Measurements from ENCODE around the gene MST1.
A peak's percentile ranks its signal among the peaks of the same experiment; 100 is the strongest.

Gene MST1

DNA sequence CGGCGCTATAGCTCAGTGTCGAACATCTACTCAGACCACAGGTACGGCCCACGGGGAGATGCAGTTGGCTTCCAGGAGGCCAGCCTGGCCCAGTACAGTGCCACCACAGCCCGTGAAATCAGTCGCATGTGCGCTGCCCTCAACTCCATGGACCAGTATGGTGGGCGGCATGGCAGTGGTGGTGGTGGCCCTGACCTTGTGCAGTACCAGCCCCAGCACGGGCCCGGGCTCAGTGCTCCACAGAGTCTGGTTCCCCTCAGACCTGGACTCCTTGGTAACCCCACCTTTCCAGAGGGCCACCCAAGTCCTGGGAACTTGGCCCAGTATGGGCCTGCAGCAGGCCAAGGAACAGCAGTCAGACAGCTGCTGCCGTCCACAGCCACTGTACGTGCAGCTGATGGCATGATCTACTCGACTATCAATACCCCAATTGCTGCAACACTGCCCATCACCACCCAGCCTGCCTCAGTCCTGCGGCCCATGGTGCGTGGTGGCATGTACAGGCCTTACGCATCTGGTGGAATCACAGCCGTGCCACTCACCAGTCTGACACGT lies 33.5 kb downstream of the MST1 start:
- DNase-seq (ENCODE audit: low spot score), result no peak

DNA sequence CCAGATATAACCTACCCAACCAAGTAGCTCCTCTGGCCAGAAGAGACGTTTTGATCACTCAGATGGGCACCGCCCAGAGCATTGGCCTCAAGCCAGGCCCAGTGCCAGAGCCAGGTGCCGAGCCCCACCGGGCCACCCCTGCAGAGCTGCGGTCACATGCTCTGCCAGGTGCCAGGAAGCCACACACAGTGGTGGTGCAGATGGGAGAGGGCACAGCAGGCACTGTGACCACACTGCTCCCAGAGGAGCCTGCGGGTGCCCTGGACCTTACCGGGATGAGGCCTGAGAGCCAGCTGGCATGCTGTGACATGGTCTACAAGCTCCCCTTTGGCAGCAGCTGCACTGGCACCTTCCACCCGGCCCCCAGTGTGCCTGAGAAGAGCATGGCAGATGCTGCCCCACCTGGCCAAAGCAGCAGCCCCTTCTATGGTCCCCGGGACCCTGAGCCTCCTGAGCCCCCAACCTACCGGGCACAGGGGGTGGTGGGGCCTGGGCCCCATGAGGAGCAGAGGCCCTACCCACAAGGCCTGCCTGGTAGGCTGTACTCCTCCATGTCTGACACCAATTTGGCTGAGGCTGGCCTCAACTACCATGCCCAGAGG lies 34.2 kb downstream of the MST1 start:
- DNase-seq (ENCODE audit: low spot score), result no peak

DNA sequence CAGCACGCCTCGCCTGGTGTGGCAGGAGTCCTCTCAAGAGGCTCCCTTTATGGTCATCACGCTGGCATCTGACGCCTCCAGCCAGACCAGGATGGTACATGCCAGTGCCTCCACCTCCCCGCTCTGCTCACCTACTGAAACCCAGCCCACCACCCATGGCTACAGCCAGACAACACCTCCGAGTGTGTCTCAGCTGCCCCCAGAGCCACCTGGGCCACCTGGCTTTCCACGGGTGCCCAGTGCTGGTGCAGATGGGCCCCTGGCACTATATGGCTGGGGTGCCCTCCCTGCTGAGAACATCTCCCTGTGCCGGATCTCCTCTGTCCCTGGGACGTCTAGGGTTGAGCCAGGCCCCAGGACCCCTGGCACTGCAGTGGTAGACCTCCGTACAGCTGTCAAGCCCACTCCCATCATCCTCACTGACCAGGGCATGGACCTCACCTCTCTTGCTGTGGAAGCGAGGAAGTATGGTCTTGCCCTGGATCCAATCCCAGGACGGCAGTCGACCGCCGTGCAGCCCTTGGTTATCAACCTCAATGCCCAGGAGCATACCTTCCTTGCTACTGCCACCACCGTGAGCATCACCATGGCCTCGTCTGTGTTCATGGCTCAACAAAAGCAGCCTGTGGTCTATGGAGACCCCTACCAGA lies 35.0 kb downstream of the MST1 start:
- no peak for DNase-seq (ENCODE audit: low spot score)

DNA sequence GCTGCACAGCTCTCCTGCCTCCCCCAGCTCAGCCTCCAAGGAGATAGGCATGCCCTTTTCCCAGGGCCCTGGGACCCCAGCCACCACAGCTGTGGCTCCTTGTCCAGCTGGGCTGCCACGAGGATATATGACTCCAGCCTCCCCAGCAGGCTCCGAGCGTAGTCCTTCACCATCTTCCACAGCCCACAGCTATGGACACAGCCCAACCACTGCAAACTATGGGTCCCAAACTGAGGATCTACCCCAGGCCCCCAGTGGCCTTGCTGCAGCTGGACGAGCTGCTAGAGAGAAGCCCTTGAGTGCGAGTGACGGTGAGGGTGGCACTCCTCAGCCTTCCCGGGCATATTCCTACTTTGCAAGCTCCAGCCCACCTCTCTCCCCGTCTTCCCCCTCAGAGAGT lies 35.7 kb downstream of the MST1 start:
- DNase-seq (ENCODE audit: low spot score), result no peak

DNA sequence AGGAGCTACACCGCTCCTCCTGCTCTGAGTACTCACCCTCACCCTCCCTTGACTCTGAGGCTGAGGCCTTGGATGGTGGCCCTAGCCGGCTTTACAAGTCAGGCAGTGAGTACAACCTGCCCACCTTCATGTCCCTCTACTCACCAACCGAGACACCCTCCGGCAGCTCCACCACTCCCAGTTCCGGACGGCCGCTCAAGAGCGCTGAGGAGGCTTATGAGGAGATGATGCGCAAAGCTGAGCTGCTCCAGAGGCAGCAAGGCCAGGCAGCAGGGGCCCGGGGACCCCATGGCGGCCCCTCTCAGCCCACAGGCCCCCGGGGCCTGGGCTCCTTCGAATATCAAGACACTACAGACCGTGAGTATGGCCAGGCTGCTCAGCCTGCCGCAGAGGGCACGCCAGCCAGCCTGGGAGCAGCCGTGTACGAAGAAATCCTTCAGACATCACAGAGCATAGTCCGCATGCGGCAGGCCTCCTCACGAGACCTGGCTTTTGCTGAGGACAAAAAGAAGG lies 36.3 kb downstream of the MST1 start:
- no peak for DNase-seq (ENCODE audit: low spot score)

DNA sequence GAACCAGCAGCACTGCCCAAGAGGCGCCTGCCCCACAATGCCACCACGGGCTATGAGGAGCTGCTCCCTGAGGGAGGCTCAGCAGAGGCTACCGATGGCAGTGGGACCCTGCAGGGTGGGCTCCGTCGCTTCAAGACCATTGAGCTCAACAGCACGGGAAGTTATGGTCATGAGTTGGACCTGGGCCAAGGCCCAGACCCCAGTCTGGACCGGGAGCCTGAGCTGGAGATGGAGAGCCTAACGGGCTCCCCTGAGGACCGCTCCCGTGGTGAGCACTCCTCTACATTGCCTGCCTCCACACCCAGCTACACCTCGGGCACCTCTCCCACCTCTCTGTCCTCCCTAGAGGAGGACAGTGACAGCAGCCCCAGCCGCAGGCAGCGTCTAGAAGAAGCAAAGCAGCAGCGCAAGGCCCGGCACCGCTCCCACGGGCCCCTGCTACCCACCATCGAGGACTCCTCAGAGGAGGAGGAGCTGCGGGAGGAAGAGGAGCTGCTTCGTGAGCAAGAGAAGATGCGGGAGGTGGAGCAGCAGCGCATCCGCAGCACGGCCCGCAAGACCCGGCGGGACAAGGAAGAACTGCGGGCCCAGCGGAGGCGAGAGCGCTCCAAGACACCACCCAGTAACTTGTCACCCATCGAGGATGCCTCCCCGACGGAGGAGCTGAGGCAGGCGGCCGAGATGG lies 36.9 kb downstream of the MST1 start:
- no peak for DNase-seq (ENCODE audit: low spot score)

DNA sequence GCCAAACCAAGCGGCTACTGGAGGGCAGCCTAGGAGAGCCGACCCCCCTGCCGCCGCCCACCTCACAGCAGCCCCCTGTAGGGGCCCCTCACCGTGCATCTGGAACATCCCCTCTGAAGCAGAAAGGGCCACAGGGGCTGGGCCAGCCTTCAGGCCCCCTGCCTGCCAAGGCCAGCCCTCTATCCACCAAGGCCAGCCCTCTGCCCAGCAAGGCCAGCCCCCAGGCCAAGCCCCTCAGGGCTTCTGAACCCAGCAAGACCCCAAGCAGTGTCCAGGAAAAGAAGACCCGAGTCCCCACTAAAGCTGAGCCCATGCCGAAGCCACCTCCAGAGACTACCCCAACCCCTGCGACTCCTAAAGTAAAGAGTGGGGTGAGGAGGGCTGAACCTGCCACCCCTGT lies 38.6 kb downstream of the MST1 start:
- no peak for DNase-seq (ENCODE audit: low spot score)

DNA sequence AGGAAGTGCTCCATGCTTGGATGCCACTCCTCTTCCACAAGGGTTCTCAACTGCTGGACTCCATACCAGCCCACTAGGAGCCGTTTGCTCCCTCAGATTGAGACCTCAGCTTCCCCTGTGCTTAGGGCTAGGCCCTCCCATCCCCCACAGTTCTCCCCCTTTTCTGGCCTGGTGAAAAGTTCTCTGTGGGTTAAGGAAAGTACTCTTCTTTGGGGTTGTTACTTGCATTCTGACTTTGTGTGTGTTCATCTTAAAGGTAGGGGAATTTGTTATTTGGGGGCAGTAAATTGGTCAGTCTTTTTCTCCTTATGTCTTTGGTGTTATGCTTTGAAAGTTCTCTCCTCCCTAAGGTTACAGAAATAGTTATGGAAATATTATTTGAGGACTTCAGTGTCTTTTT lies 39.1 kb downstream of the MST1 start:
- DNase-seq (ENCODE audit: low spot score), result no peak

DNA sequence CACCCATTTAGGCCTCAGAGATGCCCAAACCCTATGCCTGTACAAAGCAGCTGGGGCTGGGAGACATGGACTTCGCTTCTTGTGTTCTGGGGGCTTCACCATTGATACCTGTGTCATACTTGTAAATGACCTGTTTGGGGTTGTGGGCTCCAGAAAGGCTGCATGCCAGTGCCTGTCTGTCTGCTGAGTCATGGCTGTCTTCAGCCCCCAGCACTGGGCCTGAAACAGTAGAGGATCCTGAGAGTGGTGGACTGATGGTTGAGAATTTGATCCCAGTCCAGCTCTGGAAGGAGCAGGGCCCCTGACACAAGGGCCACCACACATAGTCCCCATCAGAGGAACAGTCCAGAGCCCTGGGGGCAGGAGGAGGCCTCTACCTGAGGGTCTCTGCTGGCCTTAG lies 39.7 kb downstream of the MST1 start:
- DNase-seq (ENCODE audit: low spot score), result no peak

DNA sequence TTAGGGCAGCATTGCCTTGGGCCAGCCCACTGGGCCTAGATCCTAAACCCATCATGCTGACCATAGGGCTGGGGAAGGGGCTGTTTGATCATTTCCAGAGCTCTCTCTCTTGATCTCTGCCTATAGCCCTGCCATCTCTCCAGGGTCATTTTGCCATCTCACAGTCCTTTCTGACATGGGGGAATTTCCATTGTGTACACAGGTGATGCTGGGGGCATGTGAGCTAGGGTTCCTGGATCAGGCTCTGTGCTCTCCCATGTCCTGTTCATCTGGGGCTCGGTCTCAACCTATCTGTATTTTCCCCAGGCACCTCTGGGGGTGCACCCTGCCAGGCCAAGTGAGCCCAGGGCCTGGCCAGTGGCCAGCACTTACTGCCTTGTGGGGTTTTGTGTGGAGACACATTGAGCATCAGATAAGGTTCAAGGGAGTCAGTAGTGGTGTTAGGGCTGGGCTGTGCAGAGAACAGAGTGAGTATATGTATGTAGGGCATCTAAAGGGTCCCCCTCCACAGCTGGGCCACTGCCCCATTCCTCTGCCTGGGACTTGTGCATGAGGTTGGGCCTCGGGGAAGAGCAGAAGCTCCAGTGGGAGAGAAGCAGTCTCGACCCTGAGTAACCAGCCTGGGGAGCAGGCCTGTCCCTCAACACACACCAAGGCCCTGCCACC lies 40.8 kb downstream of the MST1 start:
- DNase-seq (ENCODE audit: low spot score), result no peak

DNA sequence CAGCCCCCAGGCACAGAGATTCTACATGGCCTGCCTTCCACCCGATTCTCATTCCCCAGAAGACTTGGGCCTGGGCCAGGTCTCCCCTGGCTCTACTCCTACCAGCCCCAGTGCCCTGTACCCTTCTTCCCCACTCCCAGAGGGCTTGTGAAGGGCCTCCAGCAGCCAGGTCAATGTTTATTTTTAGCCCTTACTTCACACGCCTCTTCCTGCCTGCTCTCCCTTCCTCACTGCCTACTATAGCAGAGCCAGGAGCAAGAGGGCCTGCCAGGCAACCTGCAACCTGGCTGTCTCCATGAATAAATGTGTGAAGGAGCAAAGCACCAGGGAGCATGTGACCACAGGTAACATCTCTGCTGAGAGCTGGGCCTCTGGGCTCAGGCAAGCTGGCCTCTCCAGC lies 41.5 kb downstream of the MST1 start:
- DNase-seq (ENCODE audit: low spot score), result no peak

DNA sequence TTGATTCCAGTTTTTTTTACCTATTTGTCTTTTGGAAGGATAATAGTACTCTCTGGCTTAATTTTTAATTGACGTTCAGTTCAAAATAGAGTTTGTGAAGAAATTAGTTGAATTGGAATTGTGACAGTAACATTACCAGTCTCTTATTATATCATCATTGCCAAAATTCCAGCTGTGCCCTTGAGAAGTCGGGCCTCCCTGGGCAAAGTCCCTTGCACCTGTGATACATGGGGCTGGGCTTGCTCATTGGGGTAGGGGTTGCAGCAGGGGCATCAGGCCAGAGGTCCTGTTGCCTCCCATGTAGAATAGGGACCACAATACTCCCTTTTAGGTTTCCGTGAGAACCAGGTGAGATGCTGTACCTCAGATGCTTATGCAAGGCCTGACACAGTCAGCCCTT lies 43.0 kb downstream of the MST1 start:
- DNase-seq (ENCODE audit: low spot score), result no peak

DNA sequence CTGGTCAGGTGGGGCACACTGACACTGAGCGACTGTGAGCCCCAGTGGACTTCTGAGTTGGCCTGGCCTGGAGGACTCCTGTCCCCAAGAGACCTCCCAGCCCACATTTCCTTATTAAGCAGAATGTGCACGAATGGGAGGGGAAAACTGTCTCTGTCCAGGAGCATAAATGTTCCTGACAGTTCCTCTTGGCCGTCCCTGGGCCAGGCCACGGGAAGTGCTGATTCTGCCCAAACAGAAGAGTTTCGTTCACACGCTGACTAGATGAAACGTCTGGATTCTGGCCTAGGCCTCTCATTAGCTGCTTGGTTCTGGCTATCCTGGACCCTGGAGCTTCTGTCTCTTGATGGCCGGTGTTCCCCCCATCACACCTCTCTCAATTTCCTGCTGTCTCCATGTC lies 44.6 kb downstream of the MST1 start:
- DNase-seq (ENCODE audit: low spot score), result no peak

DNA sequence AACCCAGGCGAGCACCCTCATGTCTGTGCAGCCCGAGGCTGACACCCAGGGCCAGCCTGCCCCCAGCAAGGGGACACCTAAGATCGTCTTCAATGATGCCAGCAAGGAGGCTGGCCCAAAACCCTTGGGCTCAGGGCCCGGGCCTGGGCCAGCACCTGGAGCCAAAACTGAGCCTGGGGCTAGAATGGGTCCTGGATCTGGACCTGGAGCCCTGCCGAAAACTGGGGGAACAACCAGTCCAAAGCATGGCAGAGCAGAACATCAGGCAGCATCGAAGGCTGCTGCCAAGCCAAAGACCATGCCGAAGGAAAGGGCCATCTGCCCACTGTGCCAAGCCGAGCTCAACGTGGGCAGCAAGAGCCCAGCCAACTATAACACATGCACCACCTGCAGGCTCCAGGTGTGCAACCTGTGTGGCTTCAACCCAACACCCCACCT lies 46.5 kb downstream of the MST1 start:
- no peak for DNase-seq (ENCODE audit: low spot score)

DNA sequence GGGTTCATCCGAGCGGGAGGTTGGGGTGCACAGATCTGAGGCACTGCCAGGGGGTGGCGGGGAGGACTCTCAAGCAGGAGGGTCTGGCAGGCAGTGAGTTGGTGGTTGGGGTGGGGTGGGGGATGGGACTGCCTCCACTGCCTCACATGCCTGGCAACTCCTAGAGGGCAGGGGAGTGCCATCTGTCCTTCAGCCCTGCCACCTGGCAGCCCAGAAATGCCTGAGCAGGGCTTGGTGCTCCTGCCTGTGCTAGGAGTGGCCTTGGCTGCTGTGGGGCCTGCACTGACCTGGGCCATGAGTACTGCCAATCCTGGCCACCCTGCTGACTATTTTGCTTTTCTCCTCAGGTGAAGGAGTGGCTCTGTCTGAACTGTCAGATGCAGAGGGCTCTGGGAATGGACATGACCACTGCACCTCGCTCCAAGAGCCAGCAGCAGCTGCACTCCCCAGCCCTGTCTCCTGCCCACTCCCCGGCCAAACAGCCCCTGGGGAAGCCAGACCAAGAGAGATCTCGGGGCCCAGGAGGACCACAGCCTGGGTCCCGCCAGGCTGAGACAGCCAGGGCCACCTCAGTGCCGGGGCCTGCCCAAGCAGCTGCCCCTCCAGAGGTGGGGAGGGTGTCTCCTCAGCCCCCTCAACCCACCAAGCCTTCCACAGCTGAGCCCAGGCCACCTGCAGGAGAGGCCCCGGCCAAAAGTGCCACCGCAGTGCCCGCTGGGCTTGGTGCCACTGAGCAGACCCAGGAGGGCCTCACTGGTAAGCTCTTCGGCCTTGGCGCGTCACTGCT lies 47.2 kb downstream of the MST1 start:
- no peak for DNase-seq (ENCODE audit: low spot score)

DNA sequence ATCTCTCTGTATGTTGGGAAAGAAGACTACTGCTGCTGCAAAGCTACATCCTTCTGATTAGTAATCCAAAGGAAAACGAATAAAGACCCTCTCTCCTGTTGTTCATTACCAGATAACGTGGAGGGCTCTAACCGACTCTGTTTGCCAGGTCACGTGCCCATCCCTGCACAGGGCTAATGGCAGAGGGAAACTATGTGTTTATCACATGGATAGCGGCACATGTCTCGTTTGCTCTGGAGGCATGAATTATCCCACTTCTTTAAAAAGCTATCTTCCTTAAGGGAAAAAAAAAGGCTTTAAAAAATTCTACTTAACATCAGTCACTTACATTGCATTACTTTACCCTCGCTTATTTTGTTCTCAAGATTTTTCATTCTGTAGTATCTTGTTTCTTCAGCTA lies 48.0 kb downstream of the MST1 start:
- DNase-seq (ENCODE audit: low spot score), result no peak

DNA sequence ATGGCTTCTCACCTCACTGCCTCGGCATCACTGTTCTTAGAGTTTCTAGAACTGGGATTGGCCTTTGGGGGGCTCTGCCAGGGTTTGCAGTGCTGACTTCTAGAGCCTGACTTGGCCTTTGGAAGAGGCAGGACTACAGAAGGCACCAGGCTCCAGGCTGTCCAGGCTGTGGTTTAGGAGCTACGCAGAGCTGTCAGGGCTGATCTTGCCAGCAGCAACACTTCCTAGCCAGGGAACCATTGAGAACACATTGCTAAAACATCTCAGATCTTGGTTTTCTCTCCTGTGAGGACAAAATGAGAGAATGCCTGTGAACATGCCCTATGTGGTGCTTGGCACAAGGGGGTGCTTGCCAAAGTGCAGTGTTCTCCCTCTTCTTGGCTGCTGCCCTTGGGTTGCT lies 49.7 kb downstream of the MST1 start:
- DNase-seq (ENCODE audit: low spot score), result no peak

DNA sequence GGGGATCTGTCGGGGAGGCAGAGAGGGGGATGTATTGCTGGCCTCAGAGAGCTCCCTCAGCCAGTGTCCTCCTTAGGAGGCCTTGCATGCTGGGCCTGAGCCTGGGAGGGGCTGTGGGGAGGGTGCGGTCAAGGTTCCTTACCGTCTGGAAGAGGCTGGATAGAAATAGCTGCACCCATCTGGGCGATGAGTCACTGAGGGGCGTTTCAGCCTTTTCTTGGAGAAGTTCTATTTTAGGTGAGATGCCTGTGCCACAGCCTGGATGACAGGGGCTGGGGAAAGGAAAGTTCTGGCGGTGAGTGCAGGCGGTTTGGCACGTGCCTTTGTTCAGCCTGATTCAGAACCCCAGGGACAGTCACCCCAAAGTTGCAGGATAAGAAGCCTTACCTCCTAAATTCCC lies 50.8 kb downstream of the MST1 start:
- no peak for DNase-seq (ENCODE audit: low spot score)

DNA sequence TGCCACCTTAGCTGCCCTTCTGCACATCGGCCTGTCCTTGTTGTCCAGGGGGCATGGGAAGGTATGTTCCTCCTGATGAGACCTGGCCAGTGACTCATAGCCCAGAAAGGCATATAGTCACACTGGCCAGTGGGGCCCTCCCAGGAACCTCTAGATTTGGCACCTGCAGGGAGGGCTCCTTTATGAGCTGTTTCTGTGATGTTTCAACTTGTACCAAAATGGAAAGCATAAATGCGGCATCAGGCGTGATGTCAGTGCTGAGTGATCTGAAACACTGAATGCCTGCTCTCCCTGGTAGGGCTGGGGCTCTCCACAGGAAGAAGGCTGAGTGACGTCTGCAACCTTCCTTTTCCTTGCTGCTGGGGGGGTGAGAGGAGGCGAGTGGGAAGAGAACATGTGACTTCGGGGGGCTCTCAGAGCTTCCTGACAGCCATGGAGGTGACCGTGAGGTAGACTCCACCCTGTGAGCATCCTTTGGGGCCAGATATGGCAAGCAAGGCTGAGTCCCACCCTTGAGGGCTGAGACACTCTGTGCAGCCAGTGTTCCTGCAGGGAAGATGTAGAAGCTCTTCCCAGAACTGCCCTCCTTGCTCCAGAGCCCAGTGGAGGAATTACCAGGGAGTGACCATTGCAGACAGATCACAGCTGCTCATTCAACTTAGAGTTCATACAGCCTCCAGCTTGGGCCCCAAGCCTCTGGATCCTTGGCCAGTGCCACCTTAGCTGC lies 52.2 kb downstream of the MST1 start:
- DNase-seq (ENCODE audit: low spot score), result peak; percentile 48

DNA sequence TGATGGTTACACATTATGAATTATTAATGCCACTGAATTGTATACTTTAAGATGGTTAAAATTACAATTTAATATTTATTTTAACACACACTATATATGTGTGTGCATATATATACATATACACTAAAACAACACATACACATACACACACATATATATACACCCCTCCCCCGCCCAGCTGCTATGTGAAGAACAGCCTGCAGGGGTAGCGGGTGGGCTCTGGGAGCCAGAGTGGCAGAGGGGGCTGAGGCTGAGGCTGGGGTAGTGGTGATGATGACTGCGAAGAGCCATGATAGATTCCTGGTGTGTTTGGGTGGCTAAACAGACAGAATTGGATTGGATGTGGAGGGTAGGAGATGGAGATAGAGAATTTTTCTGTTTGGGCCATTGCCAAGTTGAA lies 54.5 kb downstream of the MST1 start:
- no peak for DNase-seq (ENCODE audit: low spot score)
